Activated CD4-positive, alpha-beta T cell treated with anti-CD3 and anti-CD28 coated beads for 4 hours (primary cell): ENCODE measurements around the gene GPC3.
"Not testable (repeated sequence)": the region's sequence is repeated elsewhere in the genome, so short reads cannot be mapped to it uniquely, and the experiment has no call there.

Source experiments
- DNase-seq, 2 donors: peaks; one replicate each; pipeline ENCODE4 v3.0.0-alpha.2; 2020

Gene GPC3

GRCh38 chrX:133746593-133746992 is 238.8 kb downstream of the GPC3 start:
- DNase-seq = no peak

GRCh38 chrX:133745349-133745748 is 240.0 kb downstream of the GPC3 start:
- peak in 1 of 2 donors; percentile 5 for DNase-seq

- no peak for DNase-seq
Measured at GRCh38 chrX:133742602-133743305, 242.6 kb downstream of the GPC3 start.

- DNase-seq = no peak
Measured at GRCh38 chrX:133741303-133741702, 244.1 kb downstream of the GPC3 start.

GRCh38 chrX:133726642-133727041 is 258.8 kb downstream of the GPC3 start:
- DNase-seq = no peak

- DNase-seq = no peak
Measured at GRCh38 chrX:133726211-133726630, 259.2 kb downstream of the GPC3 start.

GRCh38 chrX:133723930-133724329 is 261.5 kb downstream of the GPC3 start:
- no peak for DNase-seq

GRCh38 chrX:133722756-133723155 is 262.6 kb downstream of the GPC3 start:
- DNase-seq = no peak

- not testable (repeated sequence) for DNase-seq
Measured at GRCh38 chrX:133720269-133720668, 265.1 kb downstream of the GPC3 start.

GRCh38 chrX:133715715-133716114 is 269.7 kb downstream of the GPC3 start:
- DNase-seq = no peak

- no peak for DNase-seq
Measured at GRCh38 chrX:133709501-133709900, 275.9 kb downstream of the GPC3 start.

GRCh38 chrX:133706890-133707289 is 278.5 kb downstream of the GPC3 start:
- DNase-seq = no peak

GRCh38 chrX:133702230-133702629 is 283.2 kb downstream of the GPC3 start:
- no peak for DNase-seq

- no peak for DNase-seq
Measured at GRCh38 chrX:133699023-133699728, 286.2 kb downstream of the GPC3 start.

GRCh38 chrX:133698298-133698697 is 287.1 kb downstream of the GPC3 start:
- no peak for DNase-seq

GRCh38 chrX:133697656-133698055 is 287.7 kb downstream of the GPC3 start:
- DNase-seq = no peak

GRCh38 chrX:133689997-133690599 is 295.3 kb downstream of the GPC3 start:
- DNase-seq = no peak

- no peak for DNase-seq
Measured at GRCh38 chrX:133685822-133686221, 299.6 kb downstream of the GPC3 start.

- DNase-seq = no peak
Measured at GRCh38 chrX:133681897-133682296, 303.5 kb downstream of the GPC3 start.

- no peak for DNase-seq
Measured at GRCh38 chrX:133681421-133681820, 304.0 kb downstream of the GPC3 start.

- no peak for DNase-seq
Measured at GRCh38 chrX:133677123-133678063, 308.0 kb downstream of the GPC3 start.

- DNase-seq = no peak
Measured at GRCh38 chrX:133676344-133677122, 308.9 kb downstream of the GPC3 start.
